AG09319 (cell line): ENCODE measurements around the gene CEP55.

Experiments
- DNase-seq: peaks from one replicate; pipeline ENCODE4 v3.0.0-alpha.2; 2010; ENCODE audit warnings: low read depth; ENCODE audit errors: extremely low read depth
- CTCF ChIP-seq: IDR thresholded peaks from 2 replicates; pipeline ENCODE4 v1.5.1; 2011; ENCODE audit warnings: low read depth, mild to moderate bottlenecking, inconsistent platforms, low read length, moderate library complexity

CEP55 gene

GRCh38 chr10:93496322-93497041 is at the start of gene CEP55:
CEP55 (plus strand) TSS chr10:93496612; CDS start chr10:93500052, 3,440 bp downstream.
- TF ChIP-seq CTCF = no peak

GRCh38 chr10:93447019-93447418 is 49.4 kb upstream of the CEP55 start:
- DNase-seq = no peak
- no peak for TF ChIP-seq CTCF

More at GRCh38 chr10:93496322-93497041, at the start of gene CEP55:
- peak; percentile 66 for DNase-seq

GRCh38 chr10:93447970-93448369 is 48.4 kb upstream of the CEP55 start:
- DNase-seq = no peak
- no peak for TF ChIP-seq CTCF

- DNase-seq = no peak
- no peak for TF ChIP-seq CTCF
Measured at GRCh38 chr10:93451244-93451947, 45.0 kb upstream of the CEP55 start.

GRCh38 chr10:93452143-93452542 is 44.3 kb upstream of the CEP55 start:
- no peak for TF ChIP-seq CTCF
- no peak for DNase-seq

- TF ChIP-seq CTCF = no peak
- no peak for DNase-seq
Measured at GRCh38 chr10:93454146-93454545, 42.3 kb upstream of the CEP55 start.

GRCh38 chr10:93454736-93455135 is 41.7 kb upstream of the CEP55 start:
- TF ChIP-seq CTCF = no peak
- DNase-seq = no peak
